ENCODE results near the gene ZNRF3.

GRCh38 chr22:29096736-29097669 lies 213.6 kb downstream of the ZNRF3 start:
- TF ChIP-seq, protein P1, sequence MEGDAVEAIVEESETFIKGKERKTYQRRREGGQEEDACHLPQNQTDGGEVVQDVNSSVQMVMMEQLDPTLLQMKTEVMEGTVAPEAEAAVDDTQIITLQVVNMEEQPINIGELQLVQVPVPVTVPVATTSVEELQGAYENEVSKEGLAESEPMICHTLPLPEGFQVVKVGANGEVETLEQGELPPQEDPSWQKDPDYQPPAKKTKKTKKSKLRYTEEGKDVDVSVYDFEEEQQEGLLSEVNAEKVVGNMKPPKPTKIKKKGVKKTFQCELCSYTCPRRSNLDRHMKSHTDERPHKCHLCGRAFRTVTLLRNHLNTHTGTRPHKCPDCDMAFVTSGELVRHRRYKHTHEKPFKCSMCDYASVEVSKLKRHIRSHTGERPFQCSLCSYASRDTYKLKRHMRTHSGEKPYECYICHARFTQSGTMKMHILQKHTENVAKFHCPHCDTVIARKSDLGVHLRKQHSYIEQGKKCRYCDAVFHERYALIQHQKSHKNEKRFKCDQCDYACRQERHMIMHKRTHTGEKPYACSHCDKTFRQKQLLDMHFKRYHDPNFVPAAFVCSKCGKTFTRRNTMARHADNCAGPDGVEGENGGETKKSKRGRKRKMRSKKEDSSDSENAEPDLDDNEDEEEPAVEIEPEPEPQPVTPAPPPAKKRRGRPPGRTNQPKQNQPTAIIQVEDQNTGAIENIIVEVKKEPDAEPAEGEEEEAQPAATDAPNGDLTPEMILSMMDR (IDR thresholded peaks at IDR 0.05) = no peak
- TF ChIP-seq POLR2A (IDR thresholded peaks at IDR 0.05) = no peak

Measured in uterus (tissue), 2 donors.